Stimulated activated naive CD4-positive, alpha-beta T cell (primary cell): ENCODE measurements around the gene BATF.
"Not testable (repeated sequence)": the region's sequence is repeated elsewhere in the genome, so short reads cannot be mapped to it uniquely, and the experiment has no call there.

Source experiments
- DNase-seq, 6 experiments: peaks; one replicate each; lab custom pipeline; 2025; lab: John Stamatoyannopoulos, UW

Gene BATF, protein sequence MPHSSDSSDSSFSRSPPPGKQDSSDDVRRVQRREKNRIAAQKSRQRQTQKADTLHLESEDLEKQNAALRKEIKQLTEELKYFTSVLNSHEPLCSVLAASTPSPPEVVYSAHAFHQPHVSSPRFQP

DNA sequence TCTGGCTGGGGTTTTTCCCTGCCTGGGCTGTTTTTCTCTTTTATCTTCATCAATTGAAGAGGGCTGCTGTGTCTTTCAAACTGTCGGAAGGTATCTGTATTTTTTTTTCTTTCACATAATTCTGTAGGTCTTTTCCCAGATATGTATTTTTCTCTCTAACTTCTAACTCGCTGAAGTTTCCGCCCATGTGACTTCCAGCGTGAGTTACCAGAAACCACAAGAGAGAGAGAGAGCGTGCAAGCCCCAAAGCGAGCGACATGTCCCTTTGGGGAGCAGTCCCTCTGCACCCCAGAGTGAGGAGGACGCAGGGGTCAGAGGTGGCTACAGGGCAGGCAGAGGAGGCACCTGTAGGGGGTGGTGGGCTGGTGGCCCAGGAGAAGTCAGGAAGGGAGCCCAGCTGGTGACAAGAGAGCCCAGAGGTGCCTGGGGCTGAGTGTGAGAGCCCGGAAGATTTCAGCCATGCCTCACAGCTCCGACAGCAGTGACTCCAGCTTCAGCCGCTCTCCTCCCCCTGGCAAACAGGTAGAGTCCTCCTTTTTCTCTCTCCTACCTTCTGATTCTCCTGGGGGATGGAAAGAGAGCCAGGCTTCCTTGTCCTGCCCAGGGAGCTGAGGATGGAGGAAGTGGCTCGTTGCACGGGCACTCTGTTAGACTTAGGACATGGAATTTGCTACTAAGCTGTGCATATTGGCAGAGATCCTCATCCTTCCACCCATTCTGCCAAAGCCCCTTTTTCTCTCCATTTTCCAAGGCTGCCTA, at the start of gene BATF:
TSS of gene BATF (plus strand) at position 246 of the 759 bp plus-strand sequence. CDS start at position 460, 214 bp downstream.
- peak; percentile 54 to 77 (median 68) for DNase-seq

DNA sequence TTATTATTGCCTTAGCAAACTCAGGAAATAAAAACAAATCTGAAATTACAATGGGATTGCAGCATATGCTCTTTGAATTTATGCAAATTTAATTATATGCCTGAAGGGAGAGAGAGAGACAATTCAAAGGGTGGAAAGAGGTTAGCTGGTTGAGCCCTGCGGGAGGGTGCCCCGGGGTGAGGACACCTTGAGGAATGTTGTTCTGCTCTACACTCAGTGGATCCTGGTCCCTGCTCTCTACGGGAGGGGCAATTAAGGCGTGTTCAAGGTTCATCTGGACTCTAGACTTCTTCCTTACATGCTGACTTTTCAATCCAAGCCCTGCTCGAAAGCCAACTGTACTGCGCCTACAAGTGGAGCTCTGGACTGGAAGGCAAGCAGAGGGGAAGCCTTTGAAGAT, 48.1 kb upstream of the BATF start:
- not testable (repeated sequence) for DNase-seq

DNA sequence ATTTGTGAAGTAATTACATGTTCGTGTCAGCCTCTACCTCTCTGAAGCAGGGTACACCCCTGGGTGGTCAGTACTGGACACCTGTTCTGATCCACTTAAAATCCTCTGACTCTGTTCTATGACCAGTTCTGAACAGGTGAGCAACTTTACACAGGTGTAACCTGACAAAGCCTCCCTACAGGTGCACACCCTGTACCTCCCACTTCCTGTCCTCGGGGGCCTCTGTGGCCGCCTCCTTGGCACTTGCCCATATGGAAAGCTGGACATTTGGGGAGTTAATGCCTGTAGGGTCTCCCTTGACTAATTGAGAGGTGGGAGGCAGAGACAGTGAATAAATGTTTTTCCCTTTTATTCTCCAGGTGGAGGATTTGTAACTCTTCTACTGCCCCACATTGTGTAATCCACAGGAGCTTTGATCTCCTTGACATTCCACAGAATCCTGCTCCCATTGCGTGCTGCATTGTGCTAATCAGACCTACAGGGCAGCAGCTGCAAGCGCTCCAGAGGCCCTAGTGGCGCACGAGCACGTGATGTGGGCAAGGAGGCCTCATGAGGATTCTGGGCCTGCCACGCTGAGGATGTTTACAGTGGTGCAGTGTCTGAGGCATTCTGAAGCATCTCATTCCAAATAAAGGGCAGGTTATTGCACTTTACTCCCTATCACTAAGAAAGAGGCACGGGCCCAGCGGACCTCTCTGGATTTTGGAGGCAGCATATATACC, 45.8 kb upstream of the BATF start:
- DNase-seq: no peak

- DNase-seq: no peak
Observed at GRCh38 chr14:75477881-75478280, 44.4 kb upstream of the BATF start.

DNA sequence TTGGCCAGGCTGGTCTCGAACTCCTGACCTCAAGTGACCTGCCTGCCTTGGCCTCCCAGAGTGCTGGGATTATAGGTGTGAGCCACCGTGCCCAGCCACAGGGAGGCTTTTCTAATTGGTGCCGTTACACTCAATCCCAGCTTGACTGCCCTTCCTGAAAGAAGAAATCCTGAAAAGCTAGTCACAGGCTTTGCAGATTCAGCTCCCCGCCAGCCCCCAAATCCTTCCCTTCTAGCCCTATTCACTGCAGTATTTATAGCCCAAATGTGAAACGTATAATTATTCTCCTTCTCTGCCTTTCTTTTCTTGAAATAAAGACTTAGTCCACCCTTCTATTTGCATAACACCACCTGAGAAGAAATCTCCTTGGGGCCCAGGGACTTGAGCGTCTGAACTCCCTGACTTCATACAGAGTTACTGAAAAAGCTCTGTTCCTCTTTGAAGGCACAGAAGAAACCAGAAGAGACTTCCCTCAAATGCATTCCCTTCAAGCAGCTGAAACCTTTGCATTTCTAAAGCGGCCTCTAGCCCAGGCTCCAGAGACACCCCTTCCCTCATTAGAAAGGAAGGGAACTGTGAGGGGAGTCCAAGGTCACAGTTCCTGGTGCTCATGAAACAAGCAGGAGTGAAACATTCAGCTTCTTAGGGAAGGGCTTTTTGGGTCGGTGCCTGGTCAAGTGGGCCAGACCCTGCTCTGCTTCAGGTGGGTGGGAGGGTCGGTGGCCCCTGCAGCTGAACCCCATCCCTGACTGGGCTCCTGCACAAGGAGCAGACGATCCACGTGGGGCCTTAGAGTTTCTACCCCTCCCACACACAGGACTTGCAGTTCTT, 42.3 kb upstream of the BATF start:
- DNase-seq: no peak

DNA sequence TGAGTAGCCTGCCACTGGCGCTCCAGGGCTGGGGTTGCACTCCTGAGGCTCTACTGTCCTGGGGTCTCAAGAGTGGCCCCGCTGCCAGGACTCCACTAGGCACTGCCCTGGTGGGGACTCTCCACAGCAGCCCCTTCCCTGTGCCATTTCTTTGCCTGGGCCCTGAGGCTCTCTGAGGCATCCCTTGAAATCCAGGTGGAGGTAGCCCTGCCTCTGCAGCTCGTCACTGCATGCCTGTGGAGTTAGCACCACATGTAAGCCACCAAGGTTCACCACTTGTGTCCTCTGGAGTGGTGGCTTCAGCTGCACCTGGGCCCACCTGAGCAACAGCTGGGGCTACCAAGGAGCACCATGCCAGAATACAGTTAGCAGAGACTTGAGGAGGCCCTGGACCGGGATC, 39.9 kb upstream of the BATF start:
- DNase-seq: no peak

- no peak for DNase-seq
Observed at GRCh38 chr14:75484711-75485429, 37.4 kb upstream of the BATF start.

GRCh38 chr14:75486318-75486717, 36.0 kb upstream of the BATF start:
- DNase-seq: no peak

- no peak for DNase-seq
Observed at GRCh38 chr14:75487155-75487671, 35.1 kb upstream of the BATF start.

DNA sequence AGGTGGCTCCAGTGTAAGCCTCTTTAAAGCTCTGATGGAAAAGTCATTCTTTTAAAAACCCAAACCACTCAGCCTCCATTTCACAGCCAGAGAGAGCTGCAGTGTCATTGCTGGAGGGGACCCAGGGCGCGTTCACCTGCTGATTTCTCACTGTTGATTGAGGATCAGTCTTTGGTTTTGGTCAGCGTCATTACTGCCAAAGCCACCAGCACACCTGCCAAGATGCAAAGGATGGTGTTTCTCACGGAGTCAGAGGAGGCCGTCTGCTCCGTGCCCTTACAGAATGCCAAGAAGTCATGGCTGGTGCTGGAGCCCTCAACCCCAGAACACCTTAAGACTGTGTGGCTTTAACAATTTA, 32.8 kb upstream of the BATF start:
- no peak for DNase-seq

DNA sequence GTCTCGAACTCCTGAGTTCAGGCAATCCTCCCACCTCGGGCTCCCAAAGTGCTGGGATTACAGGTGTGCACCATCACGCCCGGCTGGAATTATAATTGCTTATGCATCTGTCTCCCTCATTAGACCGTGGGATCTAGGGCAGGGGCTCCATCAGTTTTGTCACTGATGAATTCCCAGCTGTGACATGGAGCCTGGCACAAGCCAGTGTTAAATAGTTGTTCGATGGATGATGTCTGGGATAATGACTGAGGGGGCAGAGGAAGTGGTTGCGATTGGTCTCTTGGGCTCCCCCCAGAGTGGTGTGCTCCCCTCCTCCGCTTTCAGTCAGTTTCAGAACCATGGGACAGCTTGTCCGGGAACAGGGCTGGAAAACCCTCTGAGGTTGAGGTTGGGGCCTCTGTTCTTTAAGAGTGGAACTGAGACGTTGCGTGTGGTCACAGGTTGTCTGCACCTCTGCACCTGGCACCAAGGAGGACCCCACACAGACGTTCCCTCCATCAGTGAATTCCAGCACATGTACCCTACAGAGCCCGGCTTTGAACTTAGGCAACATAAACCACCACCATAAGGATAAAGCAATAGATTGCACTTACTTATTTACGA, 30.8 kb upstream of the BATF start:
- no peak for DNase-seq

DNA sequence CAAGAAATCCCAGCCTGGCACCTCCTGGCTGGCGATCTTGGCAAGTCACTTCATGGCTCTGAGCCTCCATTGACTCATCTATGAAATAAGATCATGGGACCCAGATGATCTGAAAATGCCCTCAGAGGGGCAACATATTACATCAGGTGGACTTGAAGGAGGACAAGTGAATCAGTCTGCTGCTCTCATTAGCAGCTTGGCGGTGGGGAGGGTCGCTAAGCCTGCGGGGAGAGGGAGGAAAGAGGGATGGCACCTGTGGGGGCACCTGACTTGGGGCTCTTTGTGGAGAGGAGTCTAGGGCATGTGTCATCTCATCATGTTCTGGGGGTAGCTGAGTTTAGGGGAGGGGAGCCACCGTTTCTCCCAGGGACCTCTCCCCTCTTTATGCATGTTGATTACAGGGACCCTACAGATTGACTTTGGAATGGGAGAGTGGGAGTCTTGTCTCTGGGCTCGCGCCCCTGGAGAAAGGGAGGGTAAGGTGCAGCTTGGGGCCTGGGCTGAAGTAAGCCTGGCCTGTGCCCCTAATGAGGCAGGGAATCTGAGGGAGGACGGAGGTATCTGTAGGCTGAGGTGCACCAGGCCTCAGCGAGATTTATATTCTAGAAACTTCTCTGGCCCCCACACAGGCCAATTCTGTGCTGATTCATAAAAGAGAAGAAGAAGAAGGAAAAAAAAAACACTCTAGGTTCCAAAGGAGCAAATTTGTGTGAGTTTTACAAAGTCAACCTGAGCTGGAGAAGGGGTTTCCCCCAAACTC, 29.3 kb upstream of the BATF start:
- no peak for DNase-seq

DNA sequence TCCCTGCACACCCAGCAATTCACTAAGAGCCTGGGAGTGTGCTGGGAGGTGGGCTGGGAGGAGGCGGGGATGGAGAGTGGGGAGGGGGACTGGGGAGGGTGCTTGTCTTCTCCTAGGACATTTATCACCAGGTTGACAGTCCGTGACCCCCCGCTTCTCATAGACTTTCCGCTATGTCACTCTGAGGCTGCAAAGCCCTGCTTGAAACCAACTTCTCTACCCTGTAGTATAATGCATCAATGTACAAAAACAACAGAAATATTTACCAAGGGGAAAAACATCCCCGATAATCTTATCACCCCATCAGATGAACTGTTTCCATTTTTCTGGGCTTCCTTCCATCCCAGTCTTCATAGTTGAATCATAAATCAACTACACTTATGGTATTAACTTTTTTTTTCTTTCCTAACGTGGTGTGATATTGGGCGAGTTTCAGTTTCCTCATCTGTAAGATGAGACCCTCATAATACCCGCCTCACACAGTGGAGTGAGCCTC, 28.6 kb upstream of the BATF start:
- no peak for DNase-seq

DNA sequence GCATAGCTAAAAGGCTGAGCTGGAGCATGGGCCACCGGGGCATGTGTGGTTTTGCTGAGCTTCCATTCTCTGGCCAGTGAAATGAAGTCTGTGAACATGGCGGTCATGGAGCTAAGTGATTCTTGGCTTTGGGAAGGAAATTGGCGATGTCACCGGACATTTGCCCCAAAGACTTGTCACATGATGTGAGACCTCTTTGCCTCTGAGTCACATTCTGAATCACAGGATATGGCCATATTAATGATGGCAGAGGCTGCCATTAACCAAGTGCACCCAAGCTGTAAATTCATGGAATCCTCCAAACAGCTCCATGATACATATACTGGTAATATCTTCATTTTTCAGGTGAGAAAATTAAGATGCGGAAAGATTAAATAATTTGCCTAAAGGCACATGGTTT, 27.4 kb upstream of the BATF start:
- DNase-seq: no peak

DNA sequence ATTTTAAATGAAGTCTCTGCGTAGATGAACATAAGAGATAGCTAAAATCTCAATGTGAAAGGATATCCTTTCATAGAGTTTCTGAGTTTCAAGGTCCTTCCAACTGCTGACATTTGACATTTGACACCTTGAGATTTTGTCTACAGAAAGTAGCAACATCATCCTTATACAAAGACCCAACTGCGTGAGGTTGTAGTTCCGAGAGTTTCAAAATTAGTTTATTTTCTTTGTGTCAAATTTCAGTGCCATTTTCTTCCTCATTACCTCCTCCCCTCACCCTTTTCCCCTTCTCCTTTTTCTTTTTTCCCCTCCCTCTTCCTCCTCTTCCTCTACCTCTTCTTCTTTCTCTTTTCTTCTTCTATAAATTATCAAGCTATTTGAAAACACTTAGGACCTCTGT, 26.9 kb upstream of the BATF start:
- no peak for DNase-seq

- DNase-seq: no peak
Observed at GRCh38 chr14:75495882-75496281, 26.4 kb upstream of the BATF start.

DNA sequence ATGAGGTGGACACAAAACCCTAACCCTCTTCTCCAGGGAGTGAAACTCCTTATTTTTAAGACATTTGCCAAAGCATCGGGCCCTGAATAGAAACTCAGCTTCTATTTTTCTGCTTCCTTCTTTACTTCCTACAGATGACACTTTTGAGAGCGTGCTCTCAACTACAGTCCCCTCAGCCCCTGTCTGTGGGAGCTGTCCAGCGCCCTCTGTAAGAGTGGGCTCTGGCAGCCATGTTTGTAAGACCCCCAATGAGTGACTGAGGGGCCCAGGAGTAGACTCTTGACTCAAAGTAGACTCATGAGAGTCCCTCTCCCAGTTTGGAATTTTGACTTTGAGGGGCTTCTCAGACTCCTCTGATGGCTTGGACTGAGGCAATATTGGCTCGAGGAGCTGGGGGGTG, 25.5 kb upstream of the BATF start:
- no peak for DNase-seq

GRCh38 chr14:75497191-75497590, 25.1 kb upstream of the BATF start:
- no peak for DNase-seq

- DNase-seq: no peak
Observed at GRCh38 chr14:75497701-75498100, 24.6 kb upstream of the BATF start.
